ENCODE measurements around the gene PSG11. TPM values are rescaled to one million over a fixed set of nuclear protein-coding genes. Genes with fewer than 3 reads are reported as not detected.
"Not testable (repeated sequence)": the region's sequence is repeated elsewhere in the genome, so short reads cannot be mapped to it uniquely, and the experiment has no call there.

Gene PSG11
- total RNA-seq, 1 experiment from 2014 or later = not detected

GRCh38 chr19:42989186-42989585 is 37.1 kb downstream of the PSG11 start:
- in situ Hi-C loops (cut with HindIII; ENCODE audit: low pct_unique_long_range_greater_than_20kb, low sequenced_read_pairs); ATAC-seq; CTCF ChIA-PET: not testable (repeated sequence)

GRCh38 chr19:42988206-42988605 is 38.1 kb downstream of the PSG11 start:
- in situ Hi-C loops (cut with HindIII; ENCODE audit: low pct_unique_long_range_greater_than_20kb, low sequenced_read_pairs); ATAC-seq; H3K36me3 ChIP-seq (ENCODE audit: control insufficient read depth, insufficient read depth, low read length); H3K4me1 ChIP-seq (ENCODE audit: control insufficient read depth, insufficient read depth, low read length); intact Hi-C loops (cut with micrococcal nuclease; ENCODE audit: unreplicated experiment); BruUV-seq (replicated peaks); H3K9me3 ChIP-seq (ENCODE audit: control insufficient read depth, insufficient read depth, low read depth, low read length); POLR2A ChIA-PET; H3K27me3 ChIP-seq (ENCODE audit: control insufficient read depth, insufficient read depth, low read length); CTCF ChIA-PET; H3K4me3 ChIP-seq (ENCODE audit: low read depth in 2 of 2, low read length in 2 of 2); H3K27ac ChIP-seq (ENCODE audit: low read length); DNase-seq (ENCODE audit: low read depth, low spot score): not testable (repeated sequence)

More at GRCh38 chr19:42989186-42989585, 37.1 kb downstream of the PSG11 start:
- H3K4me3 ChIP-seq (ENCODE audit: low read depth in 2 of 2, low read length in 2 of 2); H3K4me1 ChIP-seq (ENCODE audit: control insufficient read depth, insufficient read depth, low read length); BruUV-seq (replicated peaks); DNase-seq (ENCODE audit: low read depth, low spot score); H3K36me3 ChIP-seq (ENCODE audit: control insufficient read depth, insufficient read depth, low read length); H3K27ac ChIP-seq (ENCODE audit: low read length); intact Hi-C loops (cut with micrococcal nuclease; ENCODE audit: unreplicated experiment); POLR2A ChIA-PET; H3K27me3 ChIP-seq (ENCODE audit: control insufficient read depth, insufficient read depth, low read length); H3K9me3 ChIP-seq (ENCODE audit: control insufficient read depth, insufficient read depth, low read depth, low read length): not testable (repeated sequence)

- H3K4me1 ChIP-seq (ENCODE audit: control insufficient read depth, insufficient read depth, low read length) = no peaks in the 10 kb centered on the region
- ATAC-seq (no peak), DNase-seq (ENCODE audit: low read depth, low spot score) (no peak)
- no peak for TF ChIP-seq REST (IDR thresholded peaks at IDR 0.05; ENCODE audit: insufficient read depth in 1 of 2, low read depth in 2 of 2, low read length in 1 of 2)
- no peak for TF ChIP-seq POLR2AphosphoS5 (IDR thresholded peaks at IDR 0.05; ENCODE audit: low read depth, low read length)
- TF ChIP-seq SIN3A (IDR thresholded peaks at IDR 0.05; ENCODE audit: borderline replicate concordance, insufficient read depth, low read depth, low read length) = no peak
- TF ChIP-seq TCF7L2 (IDR thresholded peaks at IDR 0.05; ENCODE audit: low read depth, low read length) = no peak
- no peak for TF ChIP-seq CTCF (IDR thresholded peaks at IDR 0.05)
- POLR2A ChIA-PET = no interaction called here
- no peak overlapping the region for H3K27ac ChIP-seq (ENCODE audit: low read length)
- intact Hi-C loops (cut with micrococcal nuclease; ENCODE audit: unreplicated experiment) (no loop called here), in situ Hi-C loops (cut with HindIII; ENCODE audit: low pct_unique_long_range_greater_than_20kb, low sequenced_read_pairs) (no loop called here)
- CTCF ChIA-PET = no interaction called here
- H3K36me3 ChIP-seq (ENCODE audit: control insufficient read depth, insufficient read depth, low read length) = no peaks in the 10 kb centered on the region
- no peaks in the 10 kb centered on the region for H3K27me3 ChIP-seq (ENCODE audit: control insufficient read depth, insufficient read depth, low read length)
- H3K4me3 ChIP-seq (ENCODE audit: low read depth in 2 of 2, low read length in 2 of 2) = no peak overlapping the region
- H3K9me3 ChIP-seq (ENCODE audit: control insufficient read depth, insufficient read depth, low read depth, low read length) = no peaks in the 10 kb centered on the region
- no TSS peak for BruUV-seq (replicated peaks)
Measured at GRCh38 chr19:42985588-42985987, 40.7 kb downstream of the PSG11 start.

GRCh38 chr19:42982111-42982510 is 44.2 kb downstream of the PSG11 start:
- H3K4me3 ChIP-seq (ENCODE audit: low read depth in 2 of 2, low read length in 2 of 2); CTCF ChIA-PET; H3K4me1 ChIP-seq (ENCODE audit: control insufficient read depth, insufficient read depth, low read length); in situ Hi-C loops (cut with HindIII; ENCODE audit: low pct_unique_long_range_greater_than_20kb, low sequenced_read_pairs); H3K27ac ChIP-seq (ENCODE audit: low read length); BruUV-seq (replicated peaks); ATAC-seq; intact Hi-C loops (cut with micrococcal nuclease; ENCODE audit: unreplicated experiment); DNase-seq (ENCODE audit: low read depth, low spot score); H3K27me3 ChIP-seq (ENCODE audit: control insufficient read depth, insufficient read depth, low read length); POLR2A ChIA-PET; H3K9me3 ChIP-seq (ENCODE audit: control insufficient read depth, insufficient read depth, low read depth, low read length); H3K36me3 ChIP-seq (ENCODE audit: control insufficient read depth, insufficient read depth, low read length): not testable (repeated sequence)

GRCh38 chr19:42971451-42971850 is 54.8 kb downstream of the PSG11 start:
- DNase-seq (ENCODE audit: low read depth, low spot score); intact Hi-C loops (cut with micrococcal nuclease; ENCODE audit: unreplicated experiment); H3K9me3 ChIP-seq (ENCODE audit: control insufficient read depth, insufficient read depth, low read depth, low read length); H3K27me3 ChIP-seq (ENCODE audit: control insufficient read depth, insufficient read depth, low read length); BruUV-seq (replicated peaks); H3K27ac ChIP-seq (ENCODE audit: low read length); H3K36me3 ChIP-seq (ENCODE audit: control insufficient read depth, insufficient read depth, low read length); H3K4me1 ChIP-seq (ENCODE audit: control insufficient read depth, insufficient read depth, low read length); in situ Hi-C loops (cut with HindIII; ENCODE audit: low pct_unique_long_range_greater_than_20kb, low sequenced_read_pairs); H3K4me3 ChIP-seq (ENCODE audit: low read depth in 2 of 2, low read length in 2 of 2); CTCF ChIA-PET; POLR2A ChIA-PET; ATAC-seq: not testable (repeated sequence)
